ENCODE results near the gene CAAP1. TPM values are rescaled to one million over a fixed set of nuclear protein-coding genes. Genes with fewer than 3 reads are reported as not detected.

CAAP1 gene
- total RNA-seq, 2 donors from 2014 or later = 8.6 to 10.2 TPM

DNA sequence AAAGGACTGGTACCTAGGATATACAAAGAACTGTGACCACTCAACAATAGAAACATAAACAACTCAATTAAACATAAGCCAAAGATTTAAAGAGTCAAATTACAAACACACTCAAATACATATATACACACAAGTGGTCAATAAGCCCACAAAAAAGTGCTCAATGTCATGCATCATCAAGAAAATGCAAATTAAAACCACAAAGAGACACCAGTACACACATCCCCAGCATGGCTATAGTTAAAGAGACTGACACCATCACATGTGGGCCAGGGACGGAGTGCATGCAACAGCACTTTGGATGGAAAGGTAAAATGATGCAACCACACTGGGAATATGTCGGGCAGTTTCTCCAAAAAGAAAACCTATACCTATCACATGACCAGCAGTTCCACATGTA lies 89.7 kb downstream of the CAAP1 start:
- TF ChIP-seq, protein P1, sequence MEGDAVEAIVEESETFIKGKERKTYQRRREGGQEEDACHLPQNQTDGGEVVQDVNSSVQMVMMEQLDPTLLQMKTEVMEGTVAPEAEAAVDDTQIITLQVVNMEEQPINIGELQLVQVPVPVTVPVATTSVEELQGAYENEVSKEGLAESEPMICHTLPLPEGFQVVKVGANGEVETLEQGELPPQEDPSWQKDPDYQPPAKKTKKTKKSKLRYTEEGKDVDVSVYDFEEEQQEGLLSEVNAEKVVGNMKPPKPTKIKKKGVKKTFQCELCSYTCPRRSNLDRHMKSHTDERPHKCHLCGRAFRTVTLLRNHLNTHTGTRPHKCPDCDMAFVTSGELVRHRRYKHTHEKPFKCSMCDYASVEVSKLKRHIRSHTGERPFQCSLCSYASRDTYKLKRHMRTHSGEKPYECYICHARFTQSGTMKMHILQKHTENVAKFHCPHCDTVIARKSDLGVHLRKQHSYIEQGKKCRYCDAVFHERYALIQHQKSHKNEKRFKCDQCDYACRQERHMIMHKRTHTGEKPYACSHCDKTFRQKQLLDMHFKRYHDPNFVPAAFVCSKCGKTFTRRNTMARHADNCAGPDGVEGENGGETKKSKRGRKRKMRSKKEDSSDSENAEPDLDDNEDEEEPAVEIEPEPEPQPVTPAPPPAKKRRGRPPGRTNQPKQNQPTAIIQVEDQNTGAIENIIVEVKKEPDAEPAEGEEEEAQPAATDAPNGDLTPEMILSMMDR (IDR thresholded peaks at IDR 0.05) = no peak
- Histone ChIP-seq H3K4me1 (no peaks in the 10 kb centered on the region), H3K27me3 (no peaks in the 10 kb centered on the region), H3K36me3 (no peaks in the 10 kb centered on the region), H3K4me3 (no peak overlapping the region), H3K27ac (no peak overlapping the region), H3K9me3 (no peaks in the 10 kb centered on the region)
- DNase-seq (ENCODE audit: low spot score) = no peak

DNA sequence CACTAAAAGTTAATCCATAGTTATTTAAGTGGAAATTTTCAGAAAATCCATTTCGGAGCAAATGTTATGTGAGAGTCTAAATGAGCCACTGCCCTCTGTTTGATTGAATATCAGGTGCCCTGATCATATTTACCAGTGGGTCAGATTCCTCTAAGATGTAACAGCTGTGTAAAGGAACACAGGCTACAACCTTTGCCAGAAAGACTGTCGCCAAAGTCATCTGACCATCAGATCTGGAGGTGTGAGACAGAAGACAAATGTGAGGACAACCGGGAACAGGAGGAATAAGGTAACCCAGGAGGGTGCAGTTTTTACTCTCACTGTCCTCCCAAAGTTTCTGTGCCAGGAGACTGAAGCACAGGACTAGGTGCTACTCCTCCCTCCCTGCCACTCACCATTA lies 90.8 kb downstream of the CAAP1 start:
- TF ChIP-seq, protein P1 (IDR thresholded peaks at IDR 0.05) = no peak
- no peak overlapping the region for H3K27ac ChIP-seq
- H3K36me3 ChIP-seq = no peaks in the 10 kb centered on the region
- H3K4me1 ChIP-seq = no peaks in the 10 kb centered on the region
- no peak overlapping the region for H3K4me3 ChIP-seq
- DNase-seq (ENCODE audit: low spot score) = no peak
- no peaks in the 10 kb centered on the region for H3K27me3 ChIP-seq
- H3K9me3 ChIP-seq = no peaks in the 10 kb centered on the region

DNA sequence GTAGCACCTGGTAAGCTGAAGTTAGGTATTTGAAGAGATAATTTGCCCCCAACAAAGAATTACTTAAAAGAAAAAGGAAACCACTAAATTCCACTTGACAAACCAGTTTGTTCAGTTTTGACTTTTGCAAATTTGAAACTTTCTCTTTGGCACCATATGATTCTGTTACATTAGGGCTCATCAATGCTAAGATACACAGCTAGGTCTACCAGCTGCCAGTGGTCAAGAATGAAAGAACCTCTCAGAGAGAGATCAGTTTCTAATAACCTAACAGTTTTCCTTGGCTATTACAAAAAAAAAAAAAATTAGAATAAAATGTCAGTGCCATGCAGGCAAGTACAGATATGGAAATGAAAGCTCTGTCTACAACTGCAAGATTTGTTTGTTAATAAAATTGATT lies 92.3 kb downstream of the CAAP1 start:
- Histone ChIP-seq H3K4me3 (no peak overlapping the region), H3K27ac (no peak overlapping the region), H3K27me3 (no peaks in the 10 kb centered on the region), H3K36me3 (no peaks in the 10 kb centered on the region), H3K9me3 (no peaks in the 10 kb centered on the region), H3K4me1 (no peaks in the 10 kb centered on the region)
- TF ChIP-seq, protein P1 (IDR thresholded peaks at IDR 0.05) = no peak
- DNase-seq (ENCODE audit: low spot score) = no peak

GRCh38 chr9:26791274-26791673 lies 101.3 kb downstream of the CAAP1 start:
- DNase-seq (ENCODE audit: low spot score) = no peak
- Histone ChIP-seq H3K27me3 (no peaks in the 10 kb centered on the region), H3K9me3 (no peaks in the 10 kb centered on the region), H3K27ac (no peak overlapping the region), H3K36me3 (no peaks in the 10 kb centered on the region), H3K4me1 (no peaks in the 10 kb centered on the region), H3K4me3 (no peak overlapping the region)
- TF ChIP-seq, protein P1 (IDR thresholded peaks at IDR 0.05) = no peak

Other genes with a start within 250 kb of the CAAP1 start
- 10 to 100 TPM; 19.7 to 24.4 TPM for gene PLAA, start 54.4 kb upstream of the CAAP1 start, total RNA-seq
- gene IFT74, start 63.6 kb upstream of the CAAP1 start, total RNA-seq = 10 to 100 TPM in 1 of 2 donors, 1 to 10 TPM in 1; 9.0 to 10.6 TPM
- not detected for gene LRRC19, start 112.9 kb upstream of the CAAP1 start, total RNA-seq
- gene TEK, start 216.4 kb upstream of the CAAP1 start, total RNA-seq = 10 to 100 TPM; 16.7 to 30.7 TPM

Measured in right atrium auricular region (tissue), 2 donors.